Measurements from ENCODE around the gene SHROOM1.
A peak's percentile ranks its signal among the peaks of the same experiment; 100 is the strongest.
"Not testable (repeated sequence)": the region's sequence is repeated elsewhere in the genome, so short reads cannot be mapped to it uniquely, and the experiment has no call there.

Gene SHROOM1

DNA sequence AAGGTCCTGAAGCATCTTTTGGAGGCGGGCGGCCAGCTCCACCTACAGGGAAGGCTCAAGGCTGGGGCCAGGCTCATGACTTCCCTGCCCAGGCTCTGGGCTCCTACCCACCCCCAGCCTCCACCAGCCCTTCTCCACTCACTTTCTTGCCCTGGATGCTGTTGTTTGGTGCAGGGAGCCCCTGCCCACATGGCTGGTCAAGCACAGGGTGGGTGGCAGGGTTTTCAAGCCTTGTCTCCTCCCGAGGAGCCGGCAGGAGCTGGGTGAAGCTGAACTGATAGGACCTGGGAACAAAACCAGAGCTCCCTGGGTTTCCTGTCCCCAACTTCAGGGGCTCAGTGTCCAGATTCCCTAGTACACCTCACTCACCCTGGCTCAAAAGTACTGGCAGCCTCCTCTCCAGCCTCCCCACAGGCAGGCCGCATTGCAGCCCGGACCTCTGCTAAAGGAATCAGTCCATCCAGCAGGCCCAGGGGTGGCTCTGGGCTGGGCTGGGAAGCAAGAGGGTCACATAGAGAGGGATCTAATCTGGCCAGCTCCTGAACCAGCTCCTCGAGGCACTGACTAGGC, 6.9 kb downstream of the SHROOM1 start:
- DNase-seq = no peak

DNA sequence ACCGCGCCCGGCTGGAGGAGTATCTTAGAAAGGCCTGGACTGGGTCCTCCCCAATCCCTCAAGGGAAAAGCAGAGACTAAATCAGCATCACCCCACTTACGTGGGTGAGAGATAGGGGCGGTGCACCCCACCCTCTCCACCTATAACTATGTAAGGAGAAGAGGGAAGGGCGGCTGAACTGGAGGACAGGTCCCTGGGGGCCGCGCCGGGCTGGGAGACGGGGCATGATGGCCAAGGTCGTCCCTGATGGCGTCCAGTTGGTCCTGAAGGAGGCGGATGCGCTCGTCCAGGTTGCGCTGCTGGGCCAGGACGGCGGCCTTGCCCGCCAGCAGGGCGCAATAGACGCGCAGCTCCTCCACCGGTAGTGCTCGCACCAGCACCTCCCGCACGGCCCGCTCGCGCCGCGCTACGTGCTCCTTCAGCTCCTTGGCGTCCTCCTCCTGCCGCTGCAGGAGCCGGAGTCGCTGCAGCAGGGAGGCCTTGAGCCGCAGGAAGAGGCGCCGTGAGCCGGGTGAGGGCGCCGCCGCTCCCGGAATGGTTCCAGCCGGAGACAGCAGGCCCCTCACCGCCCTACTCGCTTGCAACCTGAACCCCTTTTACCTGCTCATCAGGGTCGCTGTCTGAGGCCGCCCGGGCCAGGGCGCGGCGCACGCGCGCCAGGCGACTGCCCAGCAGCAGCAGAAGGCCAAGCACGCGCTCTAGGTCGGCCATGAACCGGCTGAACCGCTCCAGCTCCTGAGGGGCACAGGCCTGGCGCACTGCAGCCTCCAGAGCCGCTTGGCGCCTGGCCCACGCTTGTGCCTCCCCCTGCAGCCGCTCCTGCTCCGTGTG, 7.6 kb downstream of the SHROOM1 start:
- DNase-seq = peak in 1 of 2 experiments; percentile 39

DNA sequence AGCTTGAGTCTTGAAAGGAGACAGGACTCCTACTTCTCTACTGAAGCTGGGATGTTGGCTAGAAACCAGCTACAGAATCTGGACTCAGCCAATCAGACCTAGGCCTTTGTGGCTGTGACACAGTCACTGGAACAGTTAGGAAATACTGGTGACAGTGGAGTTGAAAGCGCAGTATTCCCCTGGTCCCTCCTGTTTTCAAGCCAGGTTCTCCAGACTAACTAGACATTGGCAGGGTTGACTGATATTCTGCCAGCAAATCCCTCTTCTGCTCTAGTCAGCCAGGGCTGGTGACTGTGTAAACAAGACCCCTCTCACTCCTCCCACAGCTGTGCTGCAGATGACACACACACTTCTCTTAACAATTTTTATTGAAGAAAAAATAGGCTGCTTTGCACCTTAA, 8.7 kb downstream of the SHROOM1 start:
- peak in 1 of 2 experiments; percentile 14 for DNase-seq

DNA sequence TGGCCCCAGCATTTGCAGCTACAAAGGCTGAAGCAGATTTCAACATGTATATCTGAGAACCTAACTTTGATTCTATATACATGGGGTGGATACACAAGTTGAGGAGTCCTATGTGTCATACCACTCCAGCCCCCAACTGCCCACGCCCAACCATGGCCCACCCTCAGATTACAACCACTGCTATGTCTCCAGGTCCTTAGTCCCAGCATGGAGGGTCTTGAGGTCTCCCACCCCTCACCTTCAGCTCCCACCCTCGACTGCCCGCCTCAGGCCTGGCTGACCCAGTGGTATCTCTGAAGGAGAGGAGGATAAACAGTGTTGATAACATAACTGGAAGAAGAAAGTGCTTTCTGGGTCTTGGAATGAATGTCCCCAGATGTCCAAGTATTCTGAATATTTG, 9.1 kb downstream of the SHROOM1 start:
- no peak for DNase-seq

DNA sequence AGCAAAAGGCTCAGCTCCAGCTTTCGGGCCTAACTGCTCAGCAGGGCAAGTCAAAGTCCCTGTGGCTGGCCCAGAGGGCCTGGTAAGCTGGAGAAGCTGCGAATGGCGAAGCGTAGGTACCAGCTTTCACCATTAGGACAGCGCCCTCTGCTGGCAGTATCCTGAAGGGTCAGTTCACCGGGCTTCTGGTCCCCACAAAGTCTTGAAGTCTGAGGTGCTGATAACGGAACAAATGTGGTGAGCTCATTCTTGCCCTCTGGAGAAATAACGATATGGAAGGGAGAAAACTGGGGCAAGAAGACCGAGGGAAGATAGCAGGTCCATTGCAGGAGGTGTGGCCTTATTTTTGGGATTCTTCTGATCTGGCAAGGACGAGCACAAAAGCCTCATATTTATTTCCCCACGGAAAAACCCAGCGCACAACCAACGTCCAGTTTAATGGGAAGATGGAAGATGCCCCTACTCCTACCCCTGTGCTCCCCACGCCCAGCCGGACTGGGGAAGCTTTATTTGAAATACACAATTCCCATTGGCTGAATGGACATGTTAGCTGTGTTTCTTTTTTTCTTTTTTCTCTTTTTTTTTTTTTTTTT, 10.2 kb downstream of the SHROOM1 start:
- DNase-seq = peak; percentile 63 to 88

DNA sequence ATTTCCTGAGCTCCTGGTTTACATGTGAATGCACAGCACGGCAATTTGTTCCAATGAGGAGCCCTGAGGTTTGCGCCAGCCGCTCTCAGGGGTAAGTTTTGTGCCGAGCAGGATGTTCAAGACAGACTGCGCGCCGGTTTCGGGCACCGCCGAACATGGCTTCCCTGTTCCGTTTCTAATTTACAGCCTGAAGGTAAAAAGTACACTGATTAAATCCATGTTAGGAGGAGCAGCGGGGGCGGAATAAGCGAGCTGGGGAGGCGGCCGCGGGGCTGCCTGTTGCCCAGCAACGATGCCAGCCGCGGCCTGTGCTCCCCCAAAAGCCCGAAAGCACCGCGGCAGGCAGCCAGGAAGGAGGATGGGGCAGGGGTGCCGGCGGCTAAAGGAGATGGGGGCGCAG, 11.0 kb downstream of the SHROOM1 start:
- no peak for DNase-seq

DNA sequence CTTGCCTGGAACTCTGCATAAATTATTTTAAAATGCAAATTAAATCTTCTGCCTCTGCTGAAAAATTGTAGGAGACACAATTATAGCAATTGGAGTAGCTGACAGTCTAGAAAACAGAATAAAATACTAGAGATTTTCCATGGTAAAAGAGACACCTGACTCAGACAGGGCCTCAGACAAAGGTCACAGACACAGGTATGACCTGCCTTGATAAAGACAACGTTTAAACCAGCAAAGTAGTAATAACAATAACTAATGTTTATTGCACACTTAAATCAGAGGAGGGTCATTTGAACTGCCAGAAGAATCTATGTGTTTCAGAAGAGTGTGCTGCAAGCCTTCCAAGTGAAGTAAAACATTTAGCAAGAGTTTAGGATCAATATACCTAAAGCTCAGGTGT, 13.4 kb downstream of the SHROOM1 start:
- no peak for DNase-seq

DNA sequence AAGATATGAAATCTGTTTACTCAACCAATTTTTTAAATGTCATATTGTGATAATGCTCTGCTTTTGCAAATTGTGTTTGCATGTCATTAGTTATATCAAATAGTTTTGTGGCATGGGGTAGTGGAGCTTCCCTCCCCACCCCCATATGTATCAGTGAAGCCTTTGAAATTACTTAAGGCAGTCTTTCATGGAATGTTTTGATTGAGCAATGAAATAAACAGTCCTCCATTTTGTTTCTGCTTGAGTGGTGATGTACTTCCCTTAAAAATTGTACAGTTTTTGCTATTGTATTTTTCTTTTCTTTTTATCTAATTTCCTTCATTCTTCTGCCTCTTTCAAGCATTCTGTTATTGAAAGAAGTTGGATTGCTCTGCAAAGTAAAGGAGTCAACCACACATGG, 13.9 kb downstream of the SHROOM1 start:
- no peak for DNase-seq

DNA sequence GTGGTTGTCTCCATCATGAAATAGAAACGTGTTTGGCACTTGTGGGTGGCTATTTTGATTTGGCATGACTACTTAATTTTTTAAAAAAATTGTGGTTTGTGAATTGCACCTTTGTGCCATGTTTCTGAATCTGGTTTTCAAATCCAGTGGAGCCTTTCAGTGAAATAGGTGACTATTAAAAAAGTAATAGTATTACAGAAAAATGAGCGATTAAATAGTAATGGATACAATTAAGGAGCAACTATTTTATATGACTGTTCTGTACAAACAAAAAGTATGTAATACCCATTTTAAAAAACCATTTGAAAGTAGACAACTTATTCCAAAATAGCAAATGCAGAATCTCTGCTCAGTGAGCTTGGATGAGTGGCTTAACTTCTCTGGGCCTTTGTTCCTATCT, 14.4 kb downstream of the SHROOM1 start:
- no peak for DNase-seq

DNA sequence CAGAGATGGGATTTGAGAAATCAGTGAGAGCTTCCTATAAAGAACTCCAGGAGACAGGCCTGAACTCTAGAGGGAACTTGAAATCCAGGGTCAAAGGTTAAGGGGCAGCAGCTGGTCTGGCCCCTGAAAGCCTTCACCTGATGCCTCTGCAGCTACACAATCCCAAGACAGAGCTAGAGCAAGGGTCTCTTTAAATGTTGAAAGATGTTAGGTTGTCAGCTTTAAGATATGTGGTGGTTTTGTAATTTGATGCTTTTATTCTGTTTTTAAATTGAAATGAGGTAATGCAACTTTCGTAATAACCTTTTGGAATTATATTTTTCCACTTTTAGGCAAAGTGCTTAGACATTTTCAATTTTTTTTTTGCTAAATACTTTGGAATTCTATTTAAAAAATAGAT, 15.0 kb downstream of the SHROOM1 start:
- no peak for DNase-seq

DNA sequence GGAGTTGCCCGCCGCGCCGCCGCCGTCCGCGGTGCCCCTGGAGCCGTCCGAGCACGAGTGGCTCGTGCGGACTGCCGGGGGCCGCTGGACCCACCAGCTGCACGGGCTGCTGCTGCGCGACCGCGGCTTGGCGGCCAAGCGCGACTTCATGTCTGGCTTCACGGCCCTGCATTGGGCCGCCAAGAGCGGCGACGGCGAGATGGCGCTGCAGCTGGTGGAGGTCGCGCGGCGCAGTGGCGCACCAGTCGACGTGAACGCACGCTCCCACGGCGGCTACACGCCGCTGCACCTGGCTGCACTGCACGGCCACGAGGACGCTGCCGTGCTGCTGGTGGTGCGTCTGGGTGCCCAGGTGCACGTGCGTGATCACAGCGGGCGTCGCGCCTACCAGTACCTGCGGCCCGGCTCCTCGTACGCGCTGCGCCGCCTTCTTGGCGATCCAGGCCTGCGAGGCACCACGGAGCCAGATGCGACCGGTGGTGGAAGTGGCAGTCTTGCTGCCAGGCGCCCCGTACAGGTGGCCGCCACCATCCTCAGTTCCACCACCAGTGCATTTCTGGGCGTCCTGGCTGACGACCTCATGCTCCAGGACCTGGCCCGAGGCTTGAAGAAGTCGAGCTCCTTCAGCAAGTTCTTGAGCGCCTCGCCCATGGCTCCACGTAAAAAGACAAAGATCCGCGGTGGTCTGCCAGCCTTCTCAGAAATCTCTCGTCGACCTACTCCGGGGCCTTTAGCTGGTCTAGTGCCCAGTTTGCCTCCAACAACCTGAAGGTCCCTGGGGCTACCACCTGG, 15.7 kb downstream of the SHROOM1 start:
- no peak for DNase-seq

DNA sequence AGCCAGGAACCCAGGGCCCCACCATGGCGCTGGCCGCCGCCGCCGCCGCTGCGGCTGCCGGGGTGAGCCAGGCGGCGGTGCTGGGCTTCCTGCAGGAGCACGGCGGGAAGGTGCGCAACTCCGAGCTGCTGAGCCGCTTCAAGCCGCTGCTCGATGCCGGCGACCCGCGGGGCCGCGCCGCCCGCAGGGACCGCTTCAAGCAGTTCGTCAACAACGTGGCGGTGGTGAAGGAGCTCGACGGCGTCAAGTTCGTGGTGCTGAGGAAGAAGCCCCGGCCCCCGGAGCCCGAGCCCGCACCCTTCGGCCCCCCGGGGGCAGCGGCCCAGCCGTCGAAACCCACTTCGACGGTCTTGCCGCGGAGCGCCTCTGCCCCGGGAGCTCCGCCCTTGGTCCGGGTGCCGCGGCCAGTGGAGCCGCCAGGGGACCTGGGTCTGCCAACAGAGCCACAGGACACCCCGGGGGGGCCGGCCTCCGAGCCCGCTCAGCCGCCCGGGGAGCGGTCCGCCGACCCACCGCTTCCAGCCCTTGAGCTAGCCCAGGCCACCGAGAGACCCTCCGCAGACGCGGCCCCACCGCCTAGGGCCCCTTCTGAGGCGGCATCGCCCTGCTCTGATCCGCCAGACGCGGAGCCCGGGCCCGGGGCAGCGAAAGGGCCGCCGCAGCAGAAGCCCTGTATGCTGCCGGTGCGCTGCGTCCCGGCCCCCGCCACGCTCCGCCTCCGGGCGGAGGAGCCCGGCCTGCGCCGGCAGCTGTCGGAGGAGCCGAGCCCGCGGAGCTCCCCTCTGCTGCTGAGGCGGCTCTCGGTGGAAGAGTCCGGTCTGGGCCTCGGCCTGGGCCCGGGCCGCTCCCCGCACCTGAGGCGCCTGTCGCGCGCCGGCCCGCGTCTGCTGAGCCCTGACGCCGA, 16.6 kb downstream of the SHROOM1 start:
- peak in 1 of 2 experiments; percentile 19 for DNase-seq

DNA sequence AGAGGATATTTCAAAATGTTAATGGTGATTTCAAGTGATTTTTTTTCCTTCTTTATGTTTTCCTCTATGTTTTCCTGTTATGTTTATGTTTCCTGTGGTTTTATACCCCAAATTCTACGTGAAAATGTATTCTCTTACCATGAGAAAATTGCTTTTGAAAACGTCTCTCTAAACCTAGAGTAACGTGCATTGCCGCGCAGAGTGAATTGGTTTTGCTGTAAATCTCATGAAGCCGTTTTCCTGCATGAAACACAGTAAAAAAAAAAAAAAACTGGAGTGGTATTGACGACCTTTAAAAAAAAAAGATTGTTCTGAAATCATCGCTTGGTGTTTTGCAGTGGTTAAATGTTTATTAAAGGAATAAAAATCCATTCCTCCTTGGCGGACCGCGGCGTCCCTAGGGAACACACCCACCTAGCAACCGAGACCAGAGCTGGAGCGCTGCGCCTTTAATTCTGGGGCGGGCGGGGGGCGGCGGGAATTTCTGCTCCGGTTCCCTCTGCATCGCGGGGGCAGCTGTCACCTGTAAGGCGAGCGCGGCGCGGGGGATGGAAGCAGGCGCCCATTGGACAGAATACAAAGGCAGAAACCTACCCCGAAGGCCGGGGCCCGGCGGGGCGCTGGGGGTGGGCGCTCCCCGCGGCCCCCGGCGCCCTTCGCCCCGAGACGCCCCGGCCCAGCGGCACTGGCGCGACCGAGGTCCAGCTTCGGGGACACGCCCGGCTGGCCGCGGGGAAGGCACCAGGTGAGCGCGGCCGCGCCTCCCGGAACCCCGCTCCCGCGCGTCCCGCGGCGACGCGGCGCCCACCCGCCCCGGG, 17.5 kb downstream of the SHROOM1 start, which contains the start of gene SOWAHA:
SOWAHA (plus strand) TSS at position 522 of the 818 bp plus-strand sequence. CDS start 320 bp downstream, outside the sequence.
- peak; percentile 31 to 61 for DNase-seq

DNA sequence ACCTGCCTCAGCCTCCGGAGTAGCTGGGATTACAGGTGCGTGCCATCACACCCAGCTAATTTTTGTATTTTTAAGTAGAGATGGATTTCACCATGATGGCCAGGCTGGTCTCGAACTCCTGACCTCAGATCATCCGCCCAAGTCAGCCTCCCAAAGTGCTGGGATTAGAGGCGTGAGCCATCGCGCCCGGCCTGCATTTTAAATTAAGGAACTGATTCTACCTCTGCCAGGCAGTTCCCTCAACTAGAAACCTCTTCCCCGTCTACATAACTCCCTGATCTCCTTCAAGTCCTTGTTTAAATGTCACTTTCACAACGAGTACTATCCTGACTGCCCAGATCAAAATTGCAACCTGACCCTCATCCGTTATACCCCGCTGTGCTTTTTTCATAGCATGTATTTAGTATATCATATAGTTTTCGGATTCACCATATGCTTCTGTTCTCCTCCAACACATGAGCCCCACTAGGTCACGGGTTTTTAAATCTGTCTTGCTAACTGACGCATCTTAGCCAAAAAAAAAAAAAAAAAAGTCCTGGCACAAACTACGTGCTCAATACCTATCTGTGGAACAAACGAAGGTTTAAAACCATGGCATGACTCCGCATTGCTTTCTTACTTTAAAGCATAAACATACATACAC, 18.2 kb downstream of the SHROOM1 start:
- DNase-seq = peak; percentile 70 to 92

DNA sequence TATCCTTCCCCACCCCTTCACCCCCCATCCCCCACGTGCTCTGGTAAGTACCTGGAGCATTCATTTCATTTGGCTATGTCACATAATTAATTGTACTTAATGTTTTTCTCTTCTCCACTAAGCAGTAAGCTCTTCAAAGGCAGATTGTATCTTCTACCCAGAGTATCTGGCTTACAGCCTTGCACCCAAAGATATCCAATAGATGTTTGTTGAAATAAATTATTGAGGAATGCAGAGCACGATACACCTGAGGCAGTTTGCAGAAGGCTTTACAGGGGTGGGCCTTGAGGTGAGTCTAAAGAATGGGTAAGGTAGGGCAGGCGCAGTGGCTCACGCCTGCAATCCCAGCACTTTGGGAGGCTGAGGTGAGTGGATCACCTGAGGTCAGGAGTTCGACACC, 19.8 kb downstream of the SHROOM1 start:
- DNase-seq = no peak

DNA sequence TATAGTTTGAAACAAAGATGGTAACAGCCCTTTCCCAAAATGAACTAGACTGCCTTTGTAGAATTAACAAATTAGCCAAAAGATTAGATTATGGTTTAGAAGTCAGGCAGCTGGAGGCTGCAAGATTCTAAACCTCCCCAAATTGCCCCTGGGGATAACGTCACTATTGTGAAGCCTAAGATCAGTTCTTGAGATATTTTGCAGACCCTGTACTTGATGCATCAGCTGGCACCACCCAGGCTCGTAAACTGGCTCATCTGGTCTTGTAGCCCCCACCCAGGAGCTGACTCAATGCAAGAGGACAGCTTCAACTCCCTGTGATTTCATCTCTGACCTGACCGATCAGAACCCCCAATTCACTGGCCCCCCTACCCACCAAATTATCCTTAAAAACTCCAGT, 21.6 kb downstream of the SHROOM1 start:
- no peak for DNase-seq

DNA sequence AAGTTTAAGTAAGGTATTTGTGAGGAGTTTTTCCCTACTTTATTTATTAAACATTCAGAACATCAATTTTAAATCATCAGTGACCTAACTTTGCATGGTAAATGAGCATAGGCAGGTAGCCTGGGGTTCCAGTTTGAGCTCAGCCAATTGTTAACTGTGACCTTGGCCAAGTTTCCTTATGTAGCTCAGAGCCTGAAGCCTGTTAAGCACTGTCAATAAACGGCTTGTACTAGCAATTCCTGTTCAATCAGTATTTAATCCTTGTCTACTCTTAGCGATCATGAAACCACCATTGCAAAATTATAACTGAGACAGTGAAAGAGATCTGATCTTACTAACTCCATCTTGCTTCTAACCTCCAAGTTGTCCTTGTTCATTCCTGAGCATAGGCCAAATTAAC, 22.0 kb downstream of the SHROOM1 start:
- DNase-seq = no peak

DNA sequence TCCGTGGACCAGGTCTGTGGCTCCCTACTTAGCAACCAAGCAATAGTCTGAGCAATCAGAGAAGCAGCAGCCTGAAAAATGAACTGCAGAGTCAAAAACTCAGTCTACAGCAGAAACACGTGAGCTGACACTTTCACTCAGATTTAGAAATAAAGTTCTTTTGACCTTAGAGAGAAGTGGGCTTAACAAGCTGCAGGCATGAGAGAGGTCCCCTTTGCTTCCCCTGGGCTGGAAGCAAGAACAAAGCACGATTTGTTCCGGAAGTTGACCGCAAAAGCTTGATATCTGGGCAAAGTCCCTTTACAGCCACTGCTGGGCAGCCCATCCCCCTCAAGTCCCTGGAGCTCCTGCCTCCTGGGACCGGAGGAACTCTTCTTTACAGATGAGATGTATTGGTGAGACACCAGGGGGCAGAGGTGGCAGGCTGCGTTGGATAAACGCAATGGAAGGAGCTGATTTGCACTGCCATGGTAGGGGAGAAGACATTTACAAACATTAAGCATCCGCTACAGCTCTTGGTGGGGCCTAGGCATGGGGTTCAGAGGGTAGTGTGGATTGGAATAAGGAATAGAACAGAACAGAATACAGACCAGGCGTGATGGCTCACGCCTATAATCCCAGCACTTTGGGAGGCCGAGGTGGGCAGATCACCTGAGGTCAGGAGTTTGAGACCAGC, 23.1 kb downstream of the SHROOM1 start:
- DNase-seq = peak in 1 of 2 experiments; percentile 7

DNA sequence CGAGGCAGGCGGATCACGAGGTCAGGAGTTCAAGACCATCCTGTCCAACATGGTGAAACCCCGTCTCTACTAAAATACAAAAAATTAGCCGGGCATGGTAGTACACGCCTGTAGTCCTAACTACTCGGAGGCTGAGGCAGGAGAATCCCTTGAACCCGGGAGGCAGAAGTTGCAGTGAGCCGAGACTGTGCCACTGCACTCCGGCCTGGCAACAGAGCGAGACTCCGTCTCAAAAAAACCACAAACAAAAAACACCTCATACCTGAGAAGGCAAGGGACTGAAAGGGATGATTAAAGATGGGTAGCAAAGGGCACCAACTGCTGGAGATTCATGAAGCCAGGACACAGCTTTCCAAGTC, 23.7 kb downstream of the SHROOM1 start:
- DNase-seq = not testable (repeated sequence)

DNA sequence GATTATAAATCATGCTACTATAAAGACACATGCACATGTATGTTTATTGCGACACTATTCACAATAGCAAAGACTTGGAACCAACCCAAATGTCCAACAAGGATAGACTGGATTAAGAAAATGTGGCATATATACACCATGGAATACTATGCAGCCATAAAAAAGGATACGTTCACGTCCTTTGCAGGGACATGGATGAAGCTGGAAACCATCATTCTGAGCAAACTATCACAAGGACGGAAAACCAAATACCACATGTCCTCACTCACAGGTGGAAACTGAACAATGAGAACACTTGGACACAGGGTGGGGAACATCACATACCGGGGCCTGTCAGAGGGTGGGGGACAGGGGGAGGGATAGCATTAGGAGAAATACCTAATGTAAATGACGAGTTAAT, 24.6 kb downstream of the SHROOM1 start:
- DNase-seq = not testable (repeated sequence)

Measured in NCI-H524 (cell line).